HL-60 (cell line): ENCODE data around the gene RASL10A.

Experiments used
- DNase-seq, 2 experiments: peaks; one replicate each; pipeline ENCODE4 v3.0.0-alpha.2; 2010 to 2020; ENCODE audit warnings: low read depth in 1 of 2, low spot score in 1 of 2
- H3K27ac ChIP-seq: fragments of 250-450 bp; sonication (Bioruptor Pico); replicated peaks from 2 replicates; pipeline ENCODE4 v1.5.1; 2020; ENCODE audit warnings: mild to moderate bottlenecking, moderate library complexity
- H3K27me3 ChIP-seq: fragments of 250-450 bp; sonication (Bioruptor Pico); 2 replicates; pipeline ENCODE4 v1.5.1; 2021; ENCODE audit warnings: mild to moderate bottlenecking, moderate library complexity; ENCODE audit not compliant: insufficient read depth, poor library complexity, severe bottlenecking
- H3K4me3 ChIP-seq: replicated peaks from 2 replicates; pipeline ENCODE4 v1.5.1; 2011; ENCODE audit warnings: mild to moderate bottlenecking, control low read depth, low read length; ENCODE audit not compliant: insufficient read depth
- GABPA ChIP-seq: IDR thresholded peaks from 2 replicates; pipeline ENCODE4 v1.6.1; 2012; ENCODE audit warnings: low read depth
- POLR2AphosphoS5 ChIP-seq: IDR thresholded peaks from 2 replicates; pipeline ENCODE4 v1.6.1; 2012; ENCODE audit warnings: low read depth
- SPI1 ChIP-seq: IDR thresholded peaks from 2 replicates; pipeline ENCODE4 v1.6.1; 2012; ENCODE audit warnings: low read depth, mild to moderate bottlenecking, borderline replicate concordance
- TF ChIP-seq, protein P1 (sequence below): IDR thresholded peaks from 2 replicates; pipeline ENCODE4 v1.6.1; 2012; ENCODE audit warnings: low read depth; ENCODE audit not compliant: insufficient replicate concordance
- TF ChIP-seq, protein P2 (sequence below): IDR thresholded peaks from one replicate; pipeline ENCODE4 v1.5.1; 2011; ENCODE audit warnings: low read length, control low read depth, inconsistent platforms; ENCODE audit not compliant: insufficient read depth

RASL10A gene

DNA sequence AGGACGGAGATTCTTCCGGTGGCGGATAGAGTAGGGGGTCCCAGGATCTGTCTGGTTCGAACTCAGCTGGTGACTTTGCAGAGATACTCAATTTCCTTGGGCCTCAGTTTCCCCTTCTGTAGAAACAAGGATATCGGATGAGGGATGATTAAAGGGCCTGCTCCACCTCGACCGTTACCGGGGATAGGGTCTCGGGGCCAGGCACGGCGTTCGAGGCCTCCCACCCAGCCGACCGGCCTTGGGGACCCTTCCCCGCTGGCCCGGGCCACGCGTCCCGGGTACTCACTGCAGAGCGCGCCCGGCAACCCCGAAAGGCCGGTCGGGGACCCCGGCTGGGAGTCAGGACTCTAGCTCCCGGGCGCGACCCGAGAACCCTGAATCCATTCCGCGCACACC is 48.0 kb downstream of the RASL10A start:
- no peak for DNase-seq
- Histone ChIP-seq H3K4me3 (peak overlapping the region; percentile 82), H3K27me3 (no peaks in the 10 kb centered on the region), H3K27ac (peak overlapping the region; percentile 100)
- TF ChIP-seq SPI1 (no peak), POLR2AphosphoS5 (no peak), GABPA (no peak)
- TF ChIP-seq, protein P1, sequence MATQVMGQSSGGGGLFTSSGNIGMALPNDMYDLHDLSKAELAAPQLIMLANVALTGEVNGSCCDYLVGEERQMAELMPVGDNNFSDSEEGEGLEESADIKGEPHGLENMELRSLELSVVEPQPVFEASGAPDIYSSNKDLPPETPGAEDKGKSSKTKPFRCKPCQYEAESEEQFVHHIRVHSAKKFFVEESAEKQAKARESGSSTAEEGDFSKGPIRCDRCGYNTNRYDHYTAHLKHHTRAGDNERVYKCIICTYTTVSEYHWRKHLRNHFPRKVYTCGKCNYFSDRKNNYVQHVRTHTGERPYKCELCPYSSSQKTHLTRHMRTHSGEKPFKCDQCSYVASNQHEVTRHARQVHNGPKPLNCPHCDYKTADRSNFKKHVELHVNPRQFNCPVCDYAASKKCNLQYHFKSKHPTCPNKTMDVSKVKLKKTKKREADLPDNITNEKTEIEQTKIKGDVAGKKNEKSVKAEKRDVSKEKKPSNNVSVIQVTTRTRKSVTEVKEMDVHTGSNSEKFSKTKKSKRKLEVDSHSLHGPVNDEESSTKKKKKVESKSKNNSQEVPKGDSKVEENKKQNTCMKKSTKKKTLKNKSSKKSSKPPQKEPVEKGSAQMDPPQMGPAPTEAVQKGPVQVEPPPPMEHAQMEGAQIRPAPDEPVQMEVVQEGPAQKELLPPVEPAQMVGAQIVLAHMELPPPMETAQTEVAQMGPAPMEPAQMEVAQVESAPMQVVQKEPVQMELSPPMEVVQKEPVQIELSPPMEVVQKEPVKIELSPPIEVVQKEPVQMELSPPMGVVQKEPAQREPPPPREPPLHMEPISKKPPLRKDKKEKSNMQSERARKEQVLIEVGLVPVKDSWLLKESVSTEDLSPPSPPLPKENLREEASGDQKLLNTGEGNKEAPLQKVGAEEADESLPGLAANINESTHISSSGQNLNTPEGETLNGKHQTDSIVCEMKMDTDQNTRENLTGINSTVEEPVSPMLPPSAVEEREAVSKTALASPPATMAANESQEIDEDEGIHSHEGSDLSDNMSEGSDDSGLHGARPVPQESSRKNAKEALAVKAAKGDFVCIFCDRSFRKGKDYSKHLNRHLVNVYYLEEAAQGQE: no peak
- TF ChIP-seq, protein P2, sequence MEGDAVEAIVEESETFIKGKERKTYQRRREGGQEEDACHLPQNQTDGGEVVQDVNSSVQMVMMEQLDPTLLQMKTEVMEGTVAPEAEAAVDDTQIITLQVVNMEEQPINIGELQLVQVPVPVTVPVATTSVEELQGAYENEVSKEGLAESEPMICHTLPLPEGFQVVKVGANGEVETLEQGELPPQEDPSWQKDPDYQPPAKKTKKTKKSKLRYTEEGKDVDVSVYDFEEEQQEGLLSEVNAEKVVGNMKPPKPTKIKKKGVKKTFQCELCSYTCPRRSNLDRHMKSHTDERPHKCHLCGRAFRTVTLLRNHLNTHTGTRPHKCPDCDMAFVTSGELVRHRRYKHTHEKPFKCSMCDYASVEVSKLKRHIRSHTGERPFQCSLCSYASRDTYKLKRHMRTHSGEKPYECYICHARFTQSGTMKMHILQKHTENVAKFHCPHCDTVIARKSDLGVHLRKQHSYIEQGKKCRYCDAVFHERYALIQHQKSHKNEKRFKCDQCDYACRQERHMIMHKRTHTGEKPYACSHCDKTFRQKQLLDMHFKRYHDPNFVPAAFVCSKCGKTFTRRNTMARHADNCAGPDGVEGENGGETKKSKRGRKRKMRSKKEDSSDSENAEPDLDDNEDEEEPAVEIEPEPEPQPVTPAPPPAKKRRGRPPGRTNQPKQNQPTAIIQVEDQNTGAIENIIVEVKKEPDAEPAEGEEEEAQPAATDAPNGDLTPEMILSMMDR: no peak

DNA sequence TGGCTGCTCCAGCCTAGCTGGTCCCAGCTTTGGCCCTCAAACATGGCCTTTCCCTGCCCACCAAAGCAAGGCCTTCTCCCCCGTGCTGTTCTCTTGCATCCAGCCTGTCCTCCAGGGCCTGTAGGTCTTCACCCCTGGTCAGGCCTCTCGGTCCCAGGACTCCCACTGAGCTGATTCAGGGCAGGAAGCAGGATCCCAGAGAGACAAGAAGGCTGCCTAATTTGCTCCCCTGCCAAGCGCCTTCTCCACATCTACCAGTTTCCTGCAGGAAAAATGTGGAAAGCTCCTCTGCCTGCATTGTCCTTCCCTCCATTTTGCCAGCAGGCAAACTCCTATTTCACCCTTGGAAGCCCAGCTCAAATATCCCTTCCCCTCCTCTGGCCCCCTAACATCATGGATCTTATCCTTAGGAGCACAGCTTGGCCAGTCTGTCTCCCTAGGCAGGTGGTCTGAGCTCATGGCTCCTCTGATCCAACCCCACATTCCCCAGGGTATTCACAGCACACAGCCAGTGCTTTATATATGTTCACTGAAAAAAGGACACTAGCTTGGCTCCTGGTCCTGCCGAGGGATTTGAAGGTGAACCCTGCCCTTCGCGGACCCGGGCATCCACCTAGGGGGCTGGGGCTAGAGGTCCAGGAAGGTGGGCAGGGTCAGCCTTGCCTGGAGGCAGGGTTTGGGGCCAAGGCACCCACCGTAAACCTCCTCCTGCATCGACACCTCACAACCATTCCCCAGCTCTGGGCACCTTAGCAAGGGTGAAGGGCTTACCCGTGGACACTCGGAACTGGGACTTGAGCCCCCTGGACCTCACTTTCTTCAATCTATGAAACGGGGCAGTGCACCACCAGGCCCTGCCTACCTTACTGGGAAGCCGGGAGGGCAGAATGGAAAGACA is 48.7 kb downstream of the RASL10A start:
- no peak for DNase-seq
- TF ChIP-seq GABPA (no peak), POLR2AphosphoS5 (no peak), SPI1 (no peak)
- TF ChIP-seq, protein P1: no peak
- TF ChIP-seq, protein P2: no peak
- H3K27ac ChIP-seq: peak overlapping the region; percentile 100
- peak overlapping the region; percentile 82 for H3K4me3 ChIP-seq
- H3K27me3 ChIP-seq: no peaks in the 10 kb centered on the region

DNA sequence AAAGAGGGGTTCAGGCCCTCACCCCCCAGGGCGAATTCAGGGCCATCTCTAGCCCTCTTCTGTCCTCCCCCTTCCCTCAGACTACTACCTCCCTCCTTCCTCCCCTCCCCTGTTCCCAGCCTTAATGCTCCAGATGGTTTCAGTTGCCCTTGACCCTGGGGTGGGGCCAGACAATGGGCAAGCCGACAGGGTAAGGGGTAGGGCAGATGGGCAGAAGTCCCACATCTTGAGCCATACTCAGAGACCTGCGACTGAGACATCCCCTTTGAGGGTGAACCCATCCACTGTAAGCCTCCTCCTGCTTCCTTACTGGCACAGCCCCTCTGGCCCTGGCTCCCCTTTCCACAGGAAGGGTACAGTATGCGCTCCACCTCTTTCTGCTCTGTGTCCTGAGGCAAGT is 49.6 kb downstream of the RASL10A start:
- no peak overlapping the region for H3K4me3 ChIP-seq
- TF ChIP-seq, protein P2: no peak
- TF ChIP-seq, protein P1: no peak
- no peak; the same call in 1 of the 2 replicates for TF ChIP-seq POLR2AphosphoS5
- no peak for TF ChIP-seq GABPA
- no peak for TF ChIP-seq SPI1
- no peak overlapping the region for H3K27ac ChIP-seq
- no peak for DNase-seq
- H3K27me3 ChIP-seq: no peaks in the 10 kb centered on the region
